ENCODE data around the gene EPAS1. TPM values are rescaled to one million over a fixed set of nuclear protein-coding genes. Genes with fewer than 3 reads are reported as not detected.
"Not testable (repeated sequence)": the region's sequence is repeated elsewhere in the genome, so short reads cannot be mapped to it uniquely, and the experiment has no call there.

Gene EPAS1
- polyA plus RNA-seq, 3 donors: 46.9 to 61.4 (median 57.9) TPM

GRCh38 chr2:46393865-46394264 lies 96.7 kb downstream of the EPAS1 start:
- no peak for DNase-seq (ENCODE audit: low read depth in 3 of 3, low spot score in 2 of 3)

- no peak for DNase-seq (ENCODE audit: low read depth in 3 of 3, low spot score in 2 of 3)
These were observed 97.7 kb downstream of the EPAS1 start for GRCh38 chr2:46394649-46395510.

GRCh38 chr2:46395730-46396129 lies 98.5 kb downstream of the EPAS1 start:
- not testable (repeated sequence) for DNase-seq (ENCODE audit: low read depth in 3 of 3, low spot score in 2 of 3)

DNA sequence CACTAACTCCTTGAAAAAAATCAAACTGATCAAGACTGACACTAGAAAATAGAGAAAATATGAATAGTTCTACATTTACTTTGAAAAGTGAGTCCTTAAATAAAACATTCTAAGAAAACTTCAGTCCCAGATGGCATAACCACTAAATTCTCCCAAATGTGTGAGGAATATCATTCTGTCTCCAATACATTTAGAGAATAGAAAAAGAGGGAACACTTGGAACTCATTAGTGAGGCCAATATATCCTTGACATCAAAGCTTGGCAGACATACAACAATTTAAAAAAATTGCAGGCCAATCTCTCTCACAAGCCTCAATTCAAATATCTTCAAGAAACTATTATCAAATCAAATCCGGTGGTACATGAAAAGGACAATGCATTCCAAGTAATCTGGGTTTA lies 102.8 kb downstream of the EPAS1 start:
- DNase-seq (ENCODE audit: low read depth in 3 of 3, low spot score in 2 of 3): no peak

- no peak for DNase-seq (ENCODE audit: low read depth in 3 of 3, low spot score in 2 of 3)
These were observed 105.7 kb downstream of the EPAS1 start for GRCh38 chr2:46402874-46403273.

GRCh38 chr2:46404181-46404759 lies 107.1 kb downstream of the EPAS1 start:
- no peak for DNase-seq (ENCODE audit: low read depth in 3 of 3, low spot score in 2 of 3)

DNA sequence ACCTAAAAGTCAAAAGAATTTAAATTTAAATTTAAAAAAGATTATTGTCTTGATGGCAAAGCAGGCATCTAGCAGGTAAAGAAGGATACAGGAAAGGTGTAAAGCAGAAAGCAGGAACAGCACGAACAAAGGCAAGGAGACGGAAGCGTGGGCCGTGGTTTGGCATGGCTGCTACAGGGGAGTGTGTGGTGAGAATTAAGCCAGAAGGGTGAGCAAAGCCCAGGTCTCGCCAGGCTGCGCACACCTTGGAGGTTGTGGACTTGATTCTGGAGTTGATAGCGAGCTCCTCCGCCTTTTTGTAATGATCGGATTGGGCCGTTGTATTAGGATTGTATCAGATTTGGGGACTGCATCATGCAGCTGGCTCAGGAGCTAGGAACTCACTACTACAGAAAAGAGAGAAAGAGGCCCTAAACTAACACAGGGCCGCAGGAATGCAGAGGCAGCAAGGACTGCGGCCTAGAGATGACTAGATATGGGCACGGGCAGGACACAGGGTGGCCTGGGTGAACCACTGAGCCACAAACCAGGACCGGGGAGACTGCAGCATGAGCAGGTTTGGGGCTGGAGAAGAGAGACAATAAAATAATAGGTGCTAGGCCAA lies 110.7 kb downstream of the EPAS1 start:
- DNase-seq (ENCODE audit: low read depth in 3 of 3, low spot score in 2 of 3): no peak

GRCh38 chr2:46409756-46410155 lies 112.5 kb downstream of the EPAS1 start:
- no peak for DNase-seq (ENCODE audit: low read depth in 3 of 3, low spot score in 2 of 3)

GRCh38 chr2:46410273-46411244 lies 113.4 kb downstream of the EPAS1 start:
- DNase-seq (ENCODE audit: low read depth in 3 of 3, low spot score in 2 of 3): no peak

DNA sequence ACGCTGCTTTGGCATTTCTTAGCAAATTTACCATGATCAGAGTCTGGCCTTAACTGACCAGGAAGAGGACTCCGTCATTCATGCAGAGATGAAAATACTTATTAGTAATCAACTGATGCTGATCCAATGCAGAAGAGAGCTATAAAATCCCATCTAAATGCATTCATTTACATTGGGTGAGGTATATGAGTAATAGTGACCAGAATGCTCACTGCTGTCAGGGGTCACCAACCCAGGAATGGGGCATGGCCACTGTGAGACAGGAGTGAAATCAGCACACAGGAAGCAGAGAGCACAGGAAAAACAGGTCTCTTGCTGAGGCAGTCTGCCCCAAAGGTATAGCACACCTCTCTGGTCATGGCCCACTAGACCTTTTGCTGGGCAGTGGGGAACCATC lies 114.0 kb downstream of the EPAS1 start:
- DNase-seq (ENCODE audit: low read depth in 3 of 3, low spot score in 2 of 3): no peak

DNA sequence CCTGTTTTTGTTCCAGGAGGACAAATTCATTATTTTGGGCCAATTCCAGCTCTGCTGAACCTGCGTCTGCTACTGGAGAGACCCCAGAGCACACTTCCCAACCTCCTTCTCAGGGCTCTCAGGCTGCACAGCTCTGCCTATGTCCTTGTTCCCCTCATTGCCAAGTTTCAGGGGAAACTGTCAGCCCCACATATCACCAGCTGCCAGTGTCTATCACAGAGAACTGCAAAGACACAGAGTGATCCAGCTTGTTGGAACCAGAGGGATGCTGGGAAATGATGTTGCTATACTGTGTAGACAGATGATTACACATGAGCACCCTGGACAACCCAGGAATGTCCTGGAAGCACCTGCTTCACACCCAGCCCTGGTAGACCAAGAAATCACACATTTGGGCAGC lies 114.8 kb downstream of the EPAS1 start:
- no peak for DNase-seq (ENCODE audit: low read depth in 3 of 3, low spot score in 2 of 3)

DNA sequence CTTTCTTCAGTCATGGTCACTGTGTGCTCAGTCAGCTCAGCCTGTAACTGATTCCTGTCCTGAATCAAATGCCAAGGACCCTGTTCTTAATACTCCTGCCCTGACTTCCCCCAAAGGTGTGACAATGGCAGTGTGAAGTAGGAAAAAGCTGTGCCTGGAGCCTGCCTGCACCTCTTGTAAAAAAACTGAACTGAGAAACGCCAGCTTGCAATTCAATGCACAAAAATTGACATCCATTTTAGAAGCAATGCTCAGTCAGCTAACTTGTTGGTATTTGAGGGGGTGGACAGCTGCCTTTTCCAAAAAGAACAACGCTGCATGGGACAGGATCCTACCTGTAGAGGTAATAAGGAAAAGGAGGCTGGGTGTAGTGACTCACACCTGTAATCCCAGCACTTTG lies 115.9 kb downstream of the EPAS1 start:
- DNase-seq (ENCODE audit: low read depth in 3 of 3, low spot score in 2 of 3): no peak

DNA sequence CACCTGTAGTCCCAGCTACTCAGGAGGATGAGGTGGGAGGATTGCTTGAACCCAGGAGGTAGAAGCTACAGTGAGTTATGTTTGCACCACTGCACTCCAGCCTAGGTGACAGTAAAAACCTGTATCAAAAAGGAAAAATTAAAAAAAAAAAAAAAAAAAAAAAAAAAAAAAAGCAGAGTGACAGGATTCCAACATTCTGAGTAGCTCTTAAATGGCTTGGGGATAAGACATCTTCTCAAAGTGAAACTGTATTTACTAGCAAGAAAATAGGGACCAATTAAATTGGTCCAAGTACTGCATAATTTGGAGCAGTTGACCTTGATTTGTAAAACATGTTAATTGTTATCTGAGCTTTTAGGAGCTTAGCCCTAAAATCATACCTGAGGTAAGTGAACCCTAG lies 116.4 kb downstream of the EPAS1 start:
- no peak for DNase-seq (ENCODE audit: low read depth in 3 of 3, low spot score in 2 of 3)

DNA sequence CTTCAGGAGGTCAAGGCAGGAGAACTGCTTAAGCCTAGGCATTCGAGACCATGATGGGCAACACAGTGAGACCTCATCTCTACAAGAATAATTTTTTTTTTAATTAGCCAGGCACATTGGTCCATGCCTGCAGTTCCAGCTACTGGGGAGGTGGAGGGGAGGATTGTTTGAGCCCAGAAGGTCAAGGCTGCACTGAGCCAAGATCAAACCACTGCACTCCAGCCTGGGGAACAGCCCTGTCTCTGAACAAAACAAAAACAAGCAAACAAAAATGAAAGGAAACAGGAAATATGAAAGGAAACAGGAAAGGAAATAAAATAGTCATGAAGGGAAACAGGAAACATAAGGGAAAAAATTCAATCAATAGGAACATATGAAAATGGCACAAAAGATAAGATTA lies 117.5 kb downstream of the EPAS1 start:
- no peak for DNase-seq (ENCODE audit: low read depth in 3 of 3, low spot score in 2 of 3)

GRCh38 chr2:46416280-46416679 lies 119.1 kb downstream of the EPAS1 start:
- no peak for DNase-seq (ENCODE audit: low read depth in 3 of 3, low spot score in 2 of 3)

GRCh38 chr2:46416739-46417403 lies 119.7 kb downstream of the EPAS1 start:
- DNase-seq (ENCODE audit: low read depth in 3 of 3, low spot score in 2 of 3): no peak

DNA sequence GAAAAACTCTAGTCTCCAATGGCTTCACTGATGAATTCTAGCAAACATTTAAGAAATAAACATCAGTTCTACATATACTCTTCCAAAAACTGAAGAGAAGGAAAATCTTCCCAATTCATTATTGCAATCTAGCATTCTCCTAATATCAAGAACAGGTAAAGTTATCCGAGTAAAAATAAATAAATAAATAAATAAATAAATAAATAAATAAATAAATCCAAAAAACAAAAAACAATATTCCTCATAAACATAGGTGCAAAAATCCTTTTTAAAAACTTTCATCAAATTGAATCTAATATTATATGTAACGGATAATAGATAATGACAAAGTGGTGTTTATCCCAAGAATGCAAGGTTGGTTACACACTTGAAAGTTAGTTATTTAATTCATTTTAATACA lies 123.7 kb downstream of the EPAS1 start:
- no peak for DNase-seq (ENCODE audit: low read depth in 3 of 3, low spot score in 2 of 3)

GRCh38 chr2:46421361-46421760 lies 124.2 kb downstream of the EPAS1 start:
- DNase-seq (ENCODE audit: low read depth in 3 of 3, low spot score in 2 of 3): no peak

DNA sequence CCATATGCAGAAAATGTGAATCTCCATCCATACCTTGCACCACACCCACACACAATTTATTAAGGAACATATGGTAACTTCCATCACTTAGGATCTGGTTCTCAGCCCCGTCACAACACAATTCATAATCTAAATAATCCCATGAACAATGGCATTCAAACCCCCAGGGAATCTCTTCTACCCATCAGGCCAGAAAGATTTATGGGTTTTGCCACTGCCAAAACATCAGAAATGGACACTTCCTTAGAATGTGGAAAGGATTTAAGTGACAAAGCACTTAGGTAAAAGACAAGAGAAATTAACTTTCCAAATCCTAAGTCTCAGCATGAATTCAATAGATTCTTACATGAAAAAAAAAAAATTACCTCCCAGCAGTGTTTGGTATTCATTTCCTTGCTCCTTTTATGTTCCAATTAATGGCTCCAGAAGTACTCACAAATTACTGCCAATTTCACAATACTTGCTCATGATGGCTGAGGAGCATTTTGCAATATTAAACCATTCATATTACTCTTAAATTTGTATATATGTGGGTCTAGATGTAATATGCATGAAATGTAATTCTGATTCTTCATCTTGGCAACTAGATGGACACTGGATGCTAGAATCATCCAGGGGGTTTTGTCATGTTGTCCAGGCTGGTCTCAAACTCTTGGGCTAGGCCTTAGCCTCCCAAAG lies 125.6 kb downstream of the EPAS1 start:
- DNase-seq (ENCODE audit: low read depth in 3 of 3, low spot score in 2 of 3): no peak

GRCh38 chr2:46424937-46425336 lies 127.7 kb downstream of the EPAS1 start:
- no peak for DNase-seq (ENCODE audit: low read depth in 3 of 3, low spot score in 2 of 3)

Measured in right renal cortex interstitium (tissue), 3 donors.